Right atrium auricular region (tissue), 2 donors: ENCODE results near the gene ZNFX1. TPM values are rescaled to one million over a fixed set of nuclear protein-coding genes. Genes with fewer than 3 reads are reported as not detected.

Source experiments
- DNase-seq: peaks from one replicate; pipeline ENCODE4 v3.0.0-alpha.2; 2019; ENCODE audit warnings: low spot score
- H3K27ac ChIP-seq, 2 donors: fragments of 200-600 bp; sonication (generic); 1 replicate in 1 of 2; 2 replicates in 1 of 2; pipeline ENCODE4 v1.5.1; 2016 to 2019
- H3K27me3 ChIP-seq, 2 donors: fragments of 200-600 bp; sonication (generic); one replicate each; pipeline versions ENCODE4 v1.5.1 to v1.6.0; 2017 to 2019
- H3K36me3 ChIP-seq: fragments of 200-600 bp; sonication (generic); one replicate; pipeline ENCODE4 v1.5.1; 2016
- H3K4me1 ChIP-seq, 2 donors: fragments of 200-600 bp; sonication (generic); one replicate each; pipeline versions ENCODE4 v1.5.1 to v1.6.0; 2017 to 2019
- H3K4me3 ChIP-seq, 2 donors: fragments of 200-600 bp; sonication (generic); 1 replicate in 1 of 2; 2 replicates in 1 of 2; pipeline ENCODE4 v1.5.1; 2017 to 2019; ENCODE audit warnings: mild to moderate bottlenecking in 1 of 2, moderate library complexity in 1 of 2
- H3K9me3 ChIP-seq, 2 donors: fragments of 200-600 bp; sonication (generic); one replicate each; pipeline ENCODE4 v1.5.1; 2019
- CTCF ChIP-seq, 2 donors: fragments of 200-600 bp; sonication (generic); IDR thresholded peaks; one replicate each; pipeline ENCODE4 v1.5.1; 2019; ENCODE audit warnings: antibody characterized with exemption in 2 of 2
- total RNA-seq, 2 donors: library from RNA; depleted of rRNA; stranded (reverse); fragments of >200 nt; gene quantifications; one replicate each; pipeline ENCODE4 v1.1.0, GENCODE V29; 2016

ZNFX1 gene
- total RNA-seq, 2 donors from 2014 or later, result 20.7 to 33.6 TPM

DNA sequence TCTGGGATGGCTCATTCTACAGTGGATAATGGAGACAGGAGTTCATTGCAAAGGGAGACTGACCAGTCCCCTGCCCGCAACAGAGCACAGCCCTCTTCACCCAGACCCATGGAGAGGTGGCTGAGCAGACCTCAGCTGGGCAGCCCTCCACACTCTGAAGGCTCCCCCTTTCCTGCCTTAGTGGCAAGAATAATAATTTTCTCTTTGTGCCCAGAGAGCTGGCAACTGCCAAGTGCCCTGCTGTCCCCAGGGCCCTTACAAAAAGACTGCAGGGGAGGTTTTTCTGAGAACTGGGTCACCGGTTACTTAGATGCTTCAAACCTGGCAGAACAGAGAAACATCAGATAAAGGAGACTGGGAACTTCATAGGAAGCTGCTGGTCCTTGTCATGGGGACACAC, 35.4 kb upstream of the ZNFX1 start:
- no peak for DNase-seq
- Histone ChIP-seq H3K27ac (no peak overlapping the region), H3K9me3 (peaks cover 0 to 6% of the 10 kb centered on the region in 2 donors), H3K4me3 (no peak overlapping the region), H3K4me1 (peaks cover 0 to 2% of the 10 kb centered on the region in 2 donors), H3K36me3 (no peaks in the 10 kb centered on the region), H3K27me3 (peaks cover 0 to 2% of the 10 kb centered on the region in 2 donors)
- no peak for TF ChIP-seq CTCF (IDR thresholded peaks at IDR 0.05)

- DNase-seq, result no peak
- no peak overlapping the region for H3K27ac ChIP-seq
- H3K27me3 ChIP-seq, result no peaks in the 10 kb centered on the region
- no peaks in the 10 kb centered on the region for H3K36me3 ChIP-seq
- no peak for TF ChIP-seq CTCF (IDR thresholded peaks at IDR 0.05)
- H3K9me3 ChIP-seq, result peaks cover 0 to 6% of the 10 kb centered on the region in 2 donors
- H3K4me3 ChIP-seq, result no peak overlapping the region
- no peaks in the 10 kb centered on the region for H3K4me1 ChIP-seq
These were observed 34.8 kb upstream of the ZNFX1 start for GRCh38 chr20:49312661-49313060.

DNA sequence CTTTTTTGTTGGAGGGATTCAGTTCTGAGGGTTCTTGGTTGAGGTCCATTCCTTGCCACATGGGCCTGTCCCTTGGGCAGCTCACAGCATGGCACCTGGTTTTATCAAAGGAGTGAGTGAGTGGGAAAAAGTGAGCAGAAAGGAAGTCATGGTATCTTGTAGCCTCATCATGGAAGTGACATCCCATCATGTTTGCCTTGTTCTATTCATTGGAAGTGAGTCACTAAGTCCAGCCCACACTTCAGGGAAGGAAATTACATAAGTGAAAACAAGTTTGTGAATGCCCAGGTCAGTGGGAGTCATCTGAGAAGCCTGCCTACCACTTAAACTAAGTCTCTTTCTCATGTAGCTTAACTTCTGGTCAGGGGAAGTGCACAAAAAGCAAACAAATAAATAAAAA, 32.8 kb upstream of the ZNFX1 start:
- Histone ChIP-seq H3K27me3 (no peaks in the 10 kb centered on the region), H3K4me1 (no peaks in the 10 kb centered on the region), H3K36me3 (no peaks in the 10 kb centered on the region), H3K4me3 (no peak overlapping the region), H3K9me3 (peaks cover 0 to 6% of the 10 kb centered on the region in 2 donors), H3K27ac (no peak overlapping the region)
- TF ChIP-seq CTCF (IDR thresholded peaks at IDR 0.05), result no peak
- no peak for DNase-seq

- no peak overlapping the region for H3K4me3 ChIP-seq
- no peaks in the 10 kb centered on the region for H3K27me3 ChIP-seq
- DNase-seq, result no peak
- TF ChIP-seq CTCF (IDR thresholded peaks at IDR 0.05), result no peak
- H3K27ac ChIP-seq, result no peak overlapping the region
- no peaks in the 10 kb centered on the region for H3K4me1 ChIP-seq
- H3K36me3 ChIP-seq, result no peaks in the 10 kb centered on the region
- peaks cover 0 to 6% of the 10 kb centered on the region in 2 donors for H3K9me3 ChIP-seq
These were observed 31.0 kb upstream of the ZNFX1 start for GRCh38 chr20:49308875-49309274.

DNA sequence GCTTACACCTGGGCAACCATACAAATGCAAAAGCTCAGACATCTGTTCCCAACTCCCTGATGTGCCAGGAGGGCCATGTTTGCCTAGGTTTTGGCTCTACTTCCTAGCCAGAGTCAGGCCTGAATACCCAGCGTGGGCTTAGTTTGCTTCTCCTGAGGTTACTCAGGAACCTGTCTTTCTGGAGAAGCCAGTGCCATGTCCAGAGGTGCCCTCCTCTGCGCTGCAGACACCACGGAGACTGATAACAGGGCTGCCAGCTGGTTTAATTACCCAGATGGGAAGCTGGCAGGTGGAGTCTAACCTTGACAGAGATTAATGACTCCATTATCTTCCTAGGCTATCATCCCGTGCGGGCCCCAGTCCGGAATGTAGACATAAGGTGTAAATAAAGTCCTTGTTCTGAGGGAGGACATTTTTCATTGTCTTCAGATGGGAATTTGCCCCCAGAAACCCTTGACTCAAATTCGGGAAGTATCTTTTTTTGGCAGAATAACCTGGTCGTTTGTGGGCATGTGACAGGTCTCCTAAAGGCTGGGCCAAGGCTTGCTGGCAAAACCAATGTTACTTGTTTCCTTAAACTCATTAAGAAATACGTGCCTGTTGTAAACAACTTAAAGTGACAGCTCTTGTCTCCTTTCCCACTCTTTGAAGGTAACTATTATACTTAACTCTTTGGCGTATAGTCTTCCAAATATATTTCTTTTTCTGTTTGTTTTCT, 29.2 kb upstream of the ZNFX1 start:
- peaks cover 0 to 6% of the 10 kb centered on the region in 2 donors for H3K9me3 ChIP-seq
- no peak for TF ChIP-seq CTCF (IDR thresholded peaks at IDR 0.05)
- H3K27ac ChIP-seq, result no peak overlapping the region
- H3K4me3 ChIP-seq, result no peak overlapping the region
- H3K27me3 ChIP-seq, result no peaks in the 10 kb centered on the region
- no peak for DNase-seq
- H3K36me3 ChIP-seq, result no peaks in the 10 kb centered on the region
- H3K4me1 ChIP-seq, result peaks cover 0 to 9% of the 10 kb centered on the region in 2 donors

DNA sequence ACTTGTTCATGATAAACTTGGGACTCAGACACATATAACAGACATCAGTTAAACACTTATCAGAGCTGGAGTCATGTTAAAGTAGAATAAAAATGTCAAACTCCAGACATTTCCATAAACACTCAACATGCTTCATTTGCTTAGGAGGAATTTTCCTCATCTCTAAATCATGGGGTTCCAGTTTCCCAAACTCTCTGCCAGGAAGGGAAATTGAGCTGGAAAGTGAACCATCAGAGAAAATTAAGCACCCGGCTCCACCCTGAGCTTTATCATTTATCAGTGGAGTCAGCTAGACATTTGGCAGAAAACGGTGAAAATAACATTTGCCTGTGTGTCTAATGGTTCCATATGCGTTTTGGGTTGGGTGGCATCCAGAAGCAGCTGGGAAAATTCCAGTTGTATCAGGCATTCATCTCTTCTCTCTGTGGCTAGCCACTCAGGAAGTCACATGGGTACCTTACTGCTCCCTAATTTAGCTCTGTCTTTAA, 25.3 kb upstream of the ZNFX1 start:
- no peak for TF ChIP-seq CTCF (IDR thresholded peaks at IDR 0.05)
- no peak overlapping the region for H3K27ac ChIP-seq
- H3K4me1 ChIP-seq, result peaks cover 0 to 9% of the 10 kb centered on the region in 2 donors
- H3K9me3 ChIP-seq, result no peaks in the 10 kb centered on the region
- H3K36me3 ChIP-seq, result no peaks in the 10 kb centered on the region
- no peaks in the 10 kb centered on the region for H3K27me3 ChIP-seq
- no peak for DNase-seq
- H3K4me3 ChIP-seq, result no peak overlapping the region
